K562 (cell line): ENCODE data around the gene MARS1. TPM values are rescaled to one million over a fixed set of nuclear protein-coding genes. Genes with fewer than 3 reads are reported as not detected.
A peak's percentile ranks its signal among the peaks of the same experiment; 100 is the strongest.

Experiments
- BRD4 ChIP-seq: fragments of 200-600 bp; sonication (generic); IDR thresholded peaks from 2 replicates; pipeline ENCODE4 v1.6.1; 2017; ENCODE audit warnings: inconsistent platforms
- CGGBP1 ChIP-seq: fragments of 250-450 bp; sonication (Bioruptor Pico); IDR thresholded peaks from 2 replicates; pipeline ENCODE4 v1.9.0; 2021; ENCODE audit warnings: mild to moderate bottlenecking
- DPF2 ChIP-seq: fragments of 450-650 bp; IDR thresholded peaks from 2 replicates; pipeline ENCODE4 v1.6.1; 2016
- EGR1 ChIP-seq: fragments of 450-650 bp; conservative IDR thresholded peaks from 2 replicates; pipeline ENCODE4 v1.6.1; 2017; ENCODE audit warnings: mild to moderate bottlenecking
- ERF ChIP-seq: fragments of 450-650 bp; formaldehyde crosslinking; IDR thresholded peaks from 2 replicates; pipeline ENCODE4 v1.4.0; 2020; ENCODE audit warnings: mild to moderate bottlenecking, mixed read lengths
- IRF9 ChIP-seq: fragments of 450-650 bp; IDR thresholded peaks from 2 replicates; pipeline ENCODE4 v1.6.1; 2016; ENCODE audit warnings: missing biosample characterization, missing genetic modification characterization
- KLF13 ChIP-seq: fragments of 450-650 bp; IDR thresholded peaks from 2 replicates; pipeline ENCODE4 v1.6.1; 2016; ENCODE audit warnings: missing genetic modification characterization, low read depth, mild to moderate bottlenecking, missing compliant biosample characterization, moderate library complexity, borderline replicate concordance
- NRF1 ChIP-seq, 2 experiments: fragments of 450-650 bp; IDR thresholded peaks in 1 of 2; conservative IDR thresholded peaks in 1 of 2; 2 replicates each; pipeline ENCODE4 v1.6.1; 2014; ENCODE audit warnings: mild to moderate bottlenecking in 2 of 2
- PPARD ChIP-seq: fragments of 250-450 bp; sonication (Bioruptor Pico); IDR thresholded peaks from 2 replicates; pipeline ENCODE4 v1.8.0; 2022; ENCODE audit warnings: inconsistent platforms, mild to moderate bottlenecking, moderate library complexity
- RAD21 ChIP-seq, 2 experiments: fragments of 250-450 bp in 1 of 2; fragments of 450-650 bp in 1 of 2; sonication (Bioruptor Pico) in 1 of 2; formaldehyde crosslinking in 1 of 2; IDR thresholded peaks in 1 of 2; conservative IDR thresholded peaks in 1 of 2; 2 replicates each; pipeline versions ENCODE4 v1.4.0 to v1.8.0; 2020 to 2022; ENCODE audit warnings: mild to moderate bottlenecking in 2 of 2, moderate library complexity in 1 of 2
- RBM25 ChIP-seq: fragments of 200-400 bp; formaldehyde crosslinking; IDR thresholded peaks from 2 replicates; pipeline ENCODE4 v1.6.1; 2018; ENCODE audit warnings: low read length, low read depth, moderate library complexity; ENCODE audit not compliant: severe bottlenecking
- SMAD4 ChIP-seq: fragments of 250-450 bp; sonication (Bioruptor Pico); conservative IDR thresholded peaks from 2 replicates; pipeline ENCODE4 v1.8.0; 2021; ENCODE audit warnings: inconsistent platforms, mild to moderate bottlenecking, moderate library complexity
- ZBTB7A ChIP-seq: IDR thresholded peaks from 2 replicates; pipeline ENCODE4 v1.6.1; 2011; ENCODE audit warnings: low read depth, mild to moderate bottlenecking, low read length, moderate library complexity, borderline replicate concordance; ENCODE audit not compliant: control insufficient read depth
- ZC3H8 ChIP-seq: fragments of 450-650 bp; IDR thresholded peaks from 2 replicates; pipeline ENCODE4 v1.6.1; 2017
- ZNF175 ChIP-seq: fragments of 200-800 bp; sonication (Bioruptor generic); IDR thresholded peaks from 2 replicates; pipeline ENCODE4 v1.6.1; 2016; ENCODE audit warnings: low read depth, mild to moderate bottlenecking, missing genetic modification characterization, missing compliant biosample characterization
- ZNF282 ChIP-seq: sonication (generic); formaldehyde crosslinking; IDR thresholded peaks from 2 replicates; pipeline ENCODE4 v1.8.1; 2023; ENCODE audit warnings: missing genetic modification reagents
- ZNF449 ChIP-seq: fragments of 250-450 bp; sonication (Bioruptor Pico); IDR thresholded peaks from 2 replicates; pipeline ENCODE4 v1.8.0; 2022; ENCODE audit warnings: moderate library complexity, mild to moderate bottlenecking, inconsistent platforms
- ZNF511 ChIP-seq: sonication (generic); formaldehyde crosslinking; IDR thresholded peaks from 2 replicates; pipeline ENCODE4 v1.8.0; 2022; ENCODE audit warnings: mild to moderate bottlenecking, missing genetic modification reagents
- ZNF609 ChIP-seq: sonication (generic); formaldehyde crosslinking; IDR thresholded peaks from 2 replicates; pipeline ENCODE4 v1.8.1; 2023; ENCODE audit warnings: missing genetic modification reagents, mild to moderate bottlenecking, borderline replicate concordance
- polyA plus RNA-seq, 8 experiments: library from polyadenylated mRNA; depleted of rRNA in 4 of 8; stranded (reverse) in 5 of 8; unstranded in 3 of 8; fragments of >200 nt; fragmentation: Nextera tagmentation in 2 of 8; fragmentation: Illumina TruSeq in 1 of 8; extraction: Ambion mirVana in 2 of 8; extraction: Trizol in 1 of 8; gene quantifications; 2 replicates each; pipeline versions ENCODE4 v1.2.1 to v1.2.3, GENCODE V29; 2011 to 2014; ENCODE audit warnings: inconsistent platforms in 1 of 8, missing spikeins in 1 of 8
- total RNA-seq, 7 experiments: library from RNA; depleted of rRNA in 6 of 7; stranded (reverse); fragments of >200 nt in 6 of 7; fragmentation: Illumina TruSeq in 2 of 7; extraction: Trizol in 2 of 7; gene quantifications; 2 replicates each; pipeline versions ENCODE4 v1.2.1 to v1.2.3, GENCODE V29; 2011 to 2021; ENCODE audit warnings: low replicate concordance in 1 of 7

The MARS1 gene
- total and polyA plus RNA-seq, 9 of the 15 experiments (the other 6 are each of a cell fraction or from before 2014, with no cell fraction given): 117 to 382 (median 220) TPM

- TF ChIP-seq KLF13 (tag) (peak; percentile 68; the same call in 1 of the 2 replicates), ZC3H8 (no peak), ZNF449 (CRISPR knock-in tag) (peak; percentile 67; the same call in 1 of the 2 replicates), DPF2 (peak; percentile 65), SMAD4 (peak; percentile 94), PPARD (0 out of 2 replicates have a peak, but pooled peaks have one; percentile 55), BRD4 (peak; percentile 99), ERF (CRISPR knock-in tag) (0 out of 2 replicates have a peak, but pooled peaks have one; percentile 60), ZBTB7A (peak; percentile 62; the same call in 1 of the 2 replicates), IRF9 (peak; percentile 90), ZNF175 (CRISPR knock-in tag) (peak; percentile 84), ZNF282 (CRISPR knock-in tag) (no peak), EGR1 (peak; percentile 45), ZNF609 (no peak), RBM25 (peak; percentile 70), NRF1 (conservative IDR thresholded peaks at IDR 0.05 in 1 of 2, IDR thresholded peaks at IDR 0.05 in 1 of 2) (peak; percentile 48 to 60; a peak in 3 of 4 replicates), CGGBP1 (no peak), ZNF511 (CRISPR knock-in tag) (peak; percentile 80), RAD21 (CRISPR knock-in tag; conservative IDR thresholded peaks at IDR 0.05 in 1 of 2, IDR thresholded peaks at IDR 0.05 in 1 of 2) (peak in 1 of 2 experiments; percentile 4; a peak in 1 of 4 replicates)
Measured at GRCh38 chr12:57454566-57455373, 33.1 kb upstream of the MARS1 start, which contains the start of gene INHBE (continued).
